ENCODE data around the gene SUMO4.

GRCh38 chr6:149385998-149386646 is 13.9 kb upstream of the SUMO4 start:
- TF ChIP-seq POLR2A (IDR thresholded peaks at IDR 0.05; ENCODE audit: low read depth) (no peak), EP300 (IDR thresholded peaks at IDR 0.05) (no peak), POLR2AphosphoS5 (IDR thresholded peaks at IDR 0.05) (no peak), CTCF (IDR thresholded peaks at IDR 0.05) (no peak)
